Measurements from ENCODE around the gene CYBC1. TPM values are rescaled to one million over a fixed set of nuclear protein-coding genes. Genes with fewer than 3 reads are reported as not detected.

Gene CYBC1
- total RNA-seq, 1 donor from 2014 or later = 132 TPM

- DNase-seq (no peak), ATAC-seq (no peak)
- Histone ChIP-seq H3K9me3 (no peaks in the 10 kb centered on the region), H3K27ac (peak overlapping the region; percentile 43), H3K36me3 (peaks cover 53% of the 10 kb centered on the region), H3K4me3 (no peak overlapping the region), H3K4me1 (peaks cover 38% of the 10 kb centered on the region), H3K27me3 (ENCODE audit: low read depth) (no peaks in the 10 kb centered on the region)
- TF ChIP-seq CTCF (IDR thresholded peaks at IDR 0.05) = no peak
- intact Hi-C loops (cut with DNase I) = no loop called here
Measured at GRCh38 chr17:82445542-82445941, 5.0 kb downstream of the CYBC1 start.

- Histone ChIP-seq H3K9me3 (no peaks in the 10 kb centered on the region), H3K27ac (peak overlapping the region; percentile 43), H3K36me3 (peaks cover 53% of the 10 kb centered on the region), H3K4me1 (peaks cover 38% of the 10 kb centered on the region), H3K27me3 (ENCODE audit: low read depth) (no peaks in the 10 kb centered on the region), H3K4me3 (no peak overlapping the region)
- TF ChIP-seq CTCF (IDR thresholded peaks at IDR 0.05) = no peak
- no peak for DNase-seq
- intact Hi-C loops (cut with DNase I) = no loop called here
- ATAC-seq = no peak
Measured at GRCh38 chr17:82444941-82445521, 5.5 kb downstream of the CYBC1 start.

GRCh38 chr17:82444284-82444893, 6.2 kb downstream of the CYBC1 start:
- H3K27me3 ChIP-seq (ENCODE audit: low read depth) = no peaks in the 10 kb centered on the region
- no peaks in the 10 kb centered on the region for H3K9me3 ChIP-seq
- H3K4me3 ChIP-seq = no peak overlapping the region
- intact Hi-C loops (cut with DNase I) = no loop called here
- H3K27ac ChIP-seq = peak overlapping the region; percentile 43
- DNase-seq = no peak
- peaks cover 53% of the 10 kb centered on the region for H3K36me3 ChIP-seq
- no peak for ATAC-seq
- no peak for TF ChIP-seq CTCF (IDR thresholded peaks at IDR 0.05)
- peaks cover 32% of the 10 kb centered on the region for H3K4me1 ChIP-seq

- H3K27ac ChIP-seq = no peak overlapping the region
- no peaks in the 10 kb centered on the region for H3K9me3 ChIP-seq
- no peak for TF ChIP-seq CTCF (IDR thresholded peaks at IDR 0.05)
- no peak for ATAC-seq
- H3K4me1 ChIP-seq = peaks cover 26% of the 10 kb centered on the region
- no peak for DNase-seq
- intact Hi-C loops (cut with DNase I) = no loop called here
- H3K4me3 ChIP-seq = no peak overlapping the region
- peaks cover 53% of the 10 kb centered on the region for H3K36me3 ChIP-seq
- no peaks in the 10 kb centered on the region for H3K27me3 ChIP-seq (ENCODE audit: low read depth)
Measured at GRCh38 chr17:82443465-82444283, 6.9 kb downstream of the CYBC1 start.

- Histone ChIP-seq H3K27ac (no peak overlapping the region), H3K4me3 (no peak overlapping the region), H3K36me3 (peaks cover 51% of the 10 kb centered on the region), H3K9me3 (no peaks in the 10 kb centered on the region), H3K27me3 (ENCODE audit: low read depth) (no peaks in the 10 kb centered on the region), H3K4me1 (peaks cover 24% of the 10 kb centered on the region)
- TF ChIP-seq CTCF (IDR thresholded peaks at IDR 0.05) = no peak
- intact Hi-C loops (cut with DNase I) = no loop called here
- ATAC-seq (no peak), DNase-seq (no peak)
Measured at GRCh38 chr17:82442643-82443464, 7.7 kb downstream of the CYBC1 start.

Measured in lower lobe of right lung (tissue), 2 donors.